Neural cell (in vitro differentiated cells): ENCODE data around the gene ACBD3.

Experiments used
- CTCF ChIP-seq: fragments of 450-650 bp; IDR thresholded peaks from 2 replicates; pipeline ENCODE4 v1.5.1; 2014; ENCODE audit warnings: antibody characterized with exemption, mild to moderate bottlenecking, moderate library complexity; ENCODE audit not compliant: poor library complexity, severe bottlenecking
- EZH2 ChIP-seq: fragments of 200-600, 300-800 bp; shearing (Covaris generic), sonication (generic); IDR thresholded peaks from 2 replicates; pipeline ENCODE4 v1.6.1; 2014; ENCODE audit warnings: antibody characterized with exemption, low read length, borderline replicate concordance, mild to moderate bottlenecking; ENCODE audit not compliant: insufficient read depth, poor library complexity, severe bottlenecking
- MXI1 ChIP-seq: fragments of 450-650 bp; conservative IDR thresholded peaks from 2 replicates; pipeline ENCODE4 v1.6.1; 2014; ENCODE audit warnings: antibody characterized with exemption, mild to moderate bottlenecking; ENCODE audit not compliant: poor library complexity, severe bottlenecking
- POLR2AphosphoS5 ChIP-seq: IDR thresholded peaks from 2 replicates; pipeline ENCODE4 v1.6.1; 2012
- RAD21 ChIP-seq: fragments of 450-650 bp; conservative IDR thresholded peaks from 2 replicates; pipeline ENCODE4 v1.6.1; 2014; ENCODE audit warnings: antibody characterized with exemption, mild to moderate bottlenecking, moderate library complexity
- REST ChIP-seq: IDR thresholded peaks from 2 replicates; pipeline ENCODE4 v1.6.1; 2012; ENCODE audit warnings: borderline replicate concordance
- SMC3 ChIP-seq: fragments of 450-650 bp; conservative IDR thresholded peaks from 2 replicates; pipeline ENCODE4 v1.6.1; 2014; ENCODE audit warnings: antibody characterized with exemption, mild to moderate bottlenecking, moderate library complexity; ENCODE audit not compliant: poor library complexity
- TAF1 ChIP-seq: IDR thresholded peaks from 2 replicates; pipeline ENCODE4 v1.6.1; 2012; ENCODE audit warnings: low read depth

- TF ChIP-seq SMC3 (no peak), CTCF (no peak), POLR2AphosphoS5 (no peak), RAD21 (no peak), MXI1 (no peak), TAF1 (no peak), REST (no peak), EZH2 (no peak)
Measured at GRCh38 chr1:226117330-226117729, 69.2 kb downstream of the ACBD3 start.
